ENCODE data around the gene C2orf68. TPM values are rescaled to one million over a fixed set of nuclear protein-coding genes. Genes with fewer than 3 reads are reported as not detected.
A peak's percentile ranks its signal among the peaks of the same experiment; 100 is the strongest.

C2orf68 gene
- total and polyA plus RNA-seq, 2 of the 13 experiments (the other 11 are each of a cell fraction or from before 2014, with no cell fraction given), result 47.1 to 77.4 TPM

DNA sequence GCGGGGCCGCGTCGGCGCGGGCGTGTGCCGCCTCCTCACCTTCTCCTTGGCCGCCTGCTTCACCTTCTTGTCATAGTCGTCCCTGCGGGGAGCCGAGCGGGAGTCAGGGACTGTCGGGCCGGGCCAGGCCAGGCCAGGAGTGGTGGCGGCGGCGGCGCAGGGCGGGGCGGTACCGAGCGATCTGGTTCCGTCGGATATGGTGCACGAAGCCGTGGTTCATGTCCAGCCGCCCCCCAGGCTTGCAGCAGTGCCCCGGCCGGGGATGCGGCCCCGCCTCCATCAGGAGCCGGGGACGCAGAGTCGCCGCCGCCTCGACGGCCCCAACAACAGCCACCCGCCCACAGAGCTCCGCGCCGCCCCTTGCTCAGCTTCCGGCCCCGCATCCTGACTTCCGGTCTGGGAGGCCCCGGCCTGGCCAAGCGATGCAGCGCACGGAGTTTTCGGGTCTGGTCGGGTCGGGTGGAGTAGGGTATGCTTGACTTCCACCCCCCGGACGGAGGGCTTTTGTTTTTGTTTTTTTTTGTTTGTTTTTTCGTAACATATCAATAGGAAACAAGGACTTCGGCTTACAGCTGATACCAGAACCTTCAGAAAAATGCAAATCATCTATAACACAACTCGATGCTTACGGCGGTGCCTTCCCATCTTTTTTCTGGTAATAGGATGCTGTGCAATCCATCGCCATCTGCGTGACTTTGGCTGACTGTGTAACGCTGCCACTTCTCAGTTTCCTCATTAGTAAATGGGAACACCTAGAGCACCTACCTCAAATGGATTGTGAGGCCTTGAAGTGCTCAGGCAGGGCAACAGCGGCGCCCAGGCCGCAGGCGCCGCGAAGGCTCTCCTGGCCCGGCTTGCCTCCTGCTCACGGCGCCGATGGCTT lies at the start of gene C2orf68 (continued):
- TF ChIP-seq CHD2 (IDR thresholded peaks at IDR 0.05; ENCODE audit: low read depth, low read length) (no peak), ZFP91 (CRISPR knock-in tag; IDR thresholded peaks at IDR 0.05; ENCODE audit: borderline replicate concordance) (peak; percentile 92), FOXJ3 (CRISPR knock-in tag; IDR thresholded peaks at IDR 0.05; ENCODE audit: borderline replicate concordance) (peak; percentile 39; the same call in 1 of the 2 replicates), ZMAT3 (CRISPR knock-in tag; conservative IDR thresholded peaks at IDR 0.05) (peak; percentile 28; the same call in 1 of the 2 replicates), ZBTB33 (CRISPR knock-in tag; IDR thresholded peaks at IDR 0.05) (peak; percentile 91), ZNF264 (CRISPR knock-in tag; IDR thresholded peaks at IDR 0.05) (peak; percentile 67; the same call in 1 of the 2 replicates), FIP1L1 (IDR thresholded peaks at IDR 0.05; ENCODE audit: borderline replicate concordance, insufficient read depth, low read depth, low read length) (0 out of 2 replicates have a peak, but pooled peaks have one; percentile 41), HINFP (CRISPR knock-in tag; IDR thresholded peaks at IDR 0.05; ENCODE audit: low read depth) (0 out of 2 replicates have a peak, but pooled peaks have one; percentile 45), ZKSCAN8 (CRISPR knock-in tag; IDR thresholded peaks at IDR 0.05; ENCODE audit: borderline replicate concordance) (peak; percentile 77; the same call in 1 of the 2 replicates), ZNF543 (CRISPR knock-in tag; IDR thresholded peaks at IDR 0.05) (peak; percentile 82; the same call in 1 of the 2 replicates), NFAT5 (CRISPR knock-in tag; IDR thresholded peaks at IDR 0.05) (no peak)
- TF ChIP-seq, protein P1, sequence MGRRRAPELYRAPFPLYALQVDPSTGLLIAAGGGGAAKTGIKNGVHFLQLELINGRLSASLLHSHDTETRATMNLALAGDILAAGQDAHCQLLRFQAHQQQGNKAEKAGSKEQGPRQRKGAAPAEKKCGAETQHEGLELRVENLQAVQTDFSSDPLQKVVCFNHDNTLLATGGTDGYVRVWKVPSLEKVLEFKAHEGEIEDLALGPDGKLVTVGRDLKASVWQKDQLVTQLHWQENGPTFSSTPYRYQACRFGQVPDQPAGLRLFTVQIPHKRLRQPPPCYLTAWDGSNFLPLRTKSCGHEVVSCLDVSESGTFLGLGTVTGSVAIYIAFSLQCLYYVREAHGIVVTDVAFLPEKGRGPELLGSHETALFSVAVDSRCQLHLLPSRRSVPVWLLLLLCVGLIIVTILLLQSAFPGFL (CRISPR knock-in tag; IDR thresholded peaks at IDR 0.05), result 0 out of 2 replicates have a peak, but pooled peaks have one; percentile 55
- TF ChIP-seq, protein P2, sequence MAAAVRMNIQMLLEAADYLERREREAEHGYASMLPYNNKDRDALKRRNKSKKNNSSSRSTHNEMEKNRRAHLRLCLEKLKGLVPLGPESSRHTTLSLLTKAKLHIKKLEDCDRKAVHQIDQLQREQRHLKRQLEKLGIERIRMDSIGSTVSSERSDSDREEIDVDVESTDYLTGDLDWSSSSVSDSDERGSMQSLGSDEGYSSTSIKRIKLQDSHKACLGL (CRISPR knock-in tag; IDR thresholded peaks at IDR 0.05), result no peak; the same call in none of the 2 replicates
